Hepatocyte (in vitro differentiated cells): ENCODE measurements around the gene VPS52. TPM values are rescaled to one million over a fixed set of nuclear protein-coding genes. Genes with fewer than 3 reads are reported as not detected.
"Not testable (repeated sequence)": the region's sequence is repeated elsewhere in the genome, so short reads cannot be mapped to it uniquely, and the experiment has no call there.

Source experiments
- DNase-seq: peaks from one replicate; pipeline ENCODE4 v3.0.0-alpha.2; 2016; ENCODE audit warnings: low spot score
- H2AFZ ChIP-seq: fragments of 200-600 bp; sonication (generic); 2 replicates; pipeline ENCODE4 v1.6.0; 2016; ENCODE audit warnings: antibody characterized with exemption, mild to moderate bottlenecking
- H3K27ac ChIP-seq: fragments of 200-600 bp; sonication (generic); 2 replicates; pipeline ENCODE4 v1.5.1; 2016; ENCODE audit warnings: mild to moderate bottlenecking
- H3K27me3 ChIP-seq: fragments of 200-600 bp; sonication (generic); 2 replicates; pipeline ENCODE4 v1.6.1; 2016
- H3K36me3 ChIP-seq: fragments of 200-600 bp; sonication (generic); replicated peaks from 2 replicates; pipeline ENCODE4 v1.5.1; 2016; ENCODE audit warnings: low read depth; ENCODE audit not compliant: insufficient read depth
- H3K4me1 ChIP-seq: fragments of 200-600 bp; sonication (generic); 2 replicates; pipeline ENCODE4 v1.5.1; 2016; ENCODE audit warnings: mild to moderate bottlenecking, moderate library complexity; ENCODE audit not compliant: insufficient read depth
- H3K4me2 ChIP-seq: fragments of 200-600 bp; sonication (generic); 2 replicates; pipeline ENCODE4 v1.6.0; 2016
- H3K4me3 ChIP-seq: fragments of 200-600 bp; sonication (generic); 2 replicates; pipeline ENCODE4 v1.5.1; 2016; ENCODE audit warnings: mild to moderate bottlenecking
- H3K79me2 ChIP-seq: fragments of 200-600 bp; sonication (generic); 2 replicates; pipeline ENCODE4 v1.6.0; 2017; ENCODE audit warnings: mild to moderate bottlenecking
- H3K9me2 ChIP-seq: fragments of 200-600 bp; sonication (generic); replicated peaks from 2 replicates; pipeline ENCODE4 v1.6.0; 2017; ENCODE audit warnings: mild to moderate bottlenecking; ENCODE audit not compliant: insufficient read depth
- H3K9me3 ChIP-seq: fragments of 200-600 bp; sonication (generic); 2 replicates; pipeline ENCODE4 v1.5.1; 2016; ENCODE audit warnings: low read depth, mild to moderate bottlenecking
- H4K20me1 ChIP-seq: fragments of 200-600 bp; sonication (generic); 2 replicates; pipeline ENCODE4 v1.6.0; 2016; ENCODE audit warnings: mild to moderate bottlenecking; ENCODE audit not compliant: insufficient read depth, poor library complexity, severe bottlenecking
- CTCF ChIP-seq: fragments of 200-600 bp; sonication (generic); IDR thresholded peaks from 2 replicates; pipeline ENCODE4 v1.5.1; 2016; ENCODE audit warnings: antibody characterized with exemption, mild to moderate bottlenecking; ENCODE audit not compliant: poor library complexity
- EZH2 ChIP-seq: fragments of 200-600 bp; sonication (generic); IDR thresholded peaks from 2 replicates; pipeline ENCODE4 v1.6.1; 2016; ENCODE audit warnings: antibody characterized with exemption, mild to moderate bottlenecking, borderline replicate concordance
- EZH2phosphoT487 ChIP-seq: fragments of 200-600 bp; sonication (generic); IDR thresholded peaks from one replicate; pipeline ENCODE4 v1.6.1; 2018; ENCODE audit warnings: antibody characterized with exemption, mild to moderate bottlenecking, low read depth, moderate library complexity; ENCODE audit not compliant: unreplicated experiment, severe bottlenecking
- WGBS: methylation state at CpG from one replicate; pipeline ENCODE4 v1.1.6; 2016; ENCODE audit warnings: low lambda C conversion rate; ENCODE audit errors: missing lambda C conversion rate; 5-methylcytosine and 5-hydroxymethylcytosine counted together
- polyA plus RNA-seq: library from polyadenylated mRNA; unstranded; fragments of >200 nt; fragmentation: Nextera tagmentation; extraction: Ambion mirVana; gene quantifications from 2 replicates; pipeline ENCODE4 v1.2.1, GENCODE V29; 2016
- total RNA-seq: library from RNA; depleted of rRNA; stranded (reverse); fragments of >200 nt; gene quantifications from 2 replicates; pipeline ENCODE4 v1.2.3, GENCODE V29; 2014

The VPS52 gene
- total and polyA plus RNA-seq, 2 experiments from 2014 or later, result 42.5 to 43.2 TPM

GRCh38 chr6:33271117-33271467 is 584 bp downstream of the VPS52 start:
- peaks cover 4% of the 10 kb centered on the region for H3K36me3 ChIP-seq
- peaks cover 52% of the 10 kb centered on the region for H3K79me2 ChIP-seq
- WGBS, result 3% methylated on average over 7 of the region's 7 CpGs
- H2AFZ ChIP-seq, result peak overlapping the region; percentile 82
- no peak for TF ChIP-seq EZH2
- no peak for TF ChIP-seq CTCF
- no peak for TF ChIP-seq EZH2phosphoT487
- no peaks in the 10 kb centered on the region for H3K9me2 ChIP-seq
- no peak for DNase-seq
- H4K20me1 ChIP-seq, result peaks cover 22% of the 10 kb centered on the region
- no peaks in the 10 kb centered on the region for H3K27me3 ChIP-seq
- H3K4me2 ChIP-seq, result peak overlapping the region; percentile 96
- H3K4me3 ChIP-seq, result peak overlapping the region; percentile 64
- H3K4me1 ChIP-seq, result peaks cover 38% of the 10 kb centered on the region
- peak overlapping the region; percentile 98 for H3K27ac ChIP-seq
- H3K9me3 ChIP-seq, result no peaks in the 10 kb centered on the region

- Histone ChIP-seq H3K9me2 (no peaks in the 10 kb centered on the region), H3K27ac (no peak overlapping the region), H3K36me3 (no peaks in the 10 kb centered on the region), H4K20me1 (no peaks in the 10 kb centered on the region), H3K9me3 (no peaks in the 10 kb centered on the region), H2AFZ (no peak overlapping the region), H3K4me3 (no peak overlapping the region), H3K4me2 (no peak overlapping the region), H3K79me2 (no peaks in the 10 kb centered on the region), H3K27me3 (no peaks in the 10 kb centered on the region), H3K4me1 (no peaks in the 10 kb centered on the region)
- 82% methylated on average over 7 of the region's 7 CpGs for WGBS
- DNase-seq, result no peak
- TF ChIP-seq CTCF (no peak), EZH2 (no peak), EZH2phosphoT487 (no peak)
Measured at GRCh38 chr6:33264015-33264414, 7.7 kb downstream of the VPS52 start.

DNA sequence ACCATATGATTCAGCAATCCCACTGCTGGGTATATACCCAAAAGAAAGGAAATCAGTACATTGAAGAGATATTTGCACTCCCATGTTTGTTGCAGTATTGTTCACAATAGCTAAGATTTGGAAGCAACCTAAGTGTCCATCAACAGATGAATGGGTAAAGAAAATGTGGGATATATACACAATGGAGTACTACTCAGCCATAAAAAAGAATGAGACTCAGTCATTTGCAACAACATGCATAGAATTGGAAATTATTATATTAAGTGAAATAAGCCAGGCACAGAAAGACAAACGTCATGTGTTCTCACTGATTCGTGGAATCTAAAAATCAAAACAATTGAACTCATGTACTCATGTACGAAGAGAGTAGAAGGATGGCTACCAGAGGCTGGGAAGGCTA is 9.2 kb downstream of the VPS52 start:
- H3K27ac ChIP-seq, H3K9me2 ChIP-seq, H2AFZ ChIP-seq, DNase-seq, H3K4me2 ChIP-seq, H3K79me2 ChIP-seq, H4K20me1 ChIP-seq, H3K4me3 ChIP-seq, H3K4me1 ChIP-seq, H3K9me3 ChIP-seq, H3K36me3 ChIP-seq, H3K27me3 ChIP-seq: not testable (repeated sequence)
- 95% methylated on average over 3 of the region's 3 CpGs for WGBS

DNA sequence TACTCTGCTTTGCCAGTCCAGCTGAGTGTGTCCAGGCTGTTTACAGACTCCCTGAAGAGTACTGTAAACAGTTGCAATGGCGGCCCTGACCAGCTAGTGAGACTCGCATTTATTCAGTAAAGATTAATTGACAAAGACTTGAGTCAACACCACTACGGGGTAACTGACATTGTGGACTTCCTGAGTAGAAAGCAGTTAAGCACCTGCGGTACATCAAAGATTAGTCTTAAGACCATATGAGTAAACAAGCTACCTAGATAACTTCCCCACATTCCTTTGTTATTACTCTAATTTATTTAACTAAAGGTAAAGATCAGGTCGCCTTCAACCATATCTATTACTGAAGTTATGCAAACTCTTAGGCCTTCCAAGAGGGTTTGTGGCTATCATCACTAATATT is 12.6 kb downstream of the VPS52 start:
- Histone ChIP-seq H3K79me2 (no peaks in the 10 kb centered on the region), H3K4me3 (no peak overlapping the region), H2AFZ (no peak overlapping the region), H3K27ac (no peak overlapping the region), H3K4me1 (no peaks in the 10 kb centered on the region), H4K20me1 (no peaks in the 10 kb centered on the region), H3K4me2 (no peak overlapping the region), H3K9me2 (no peaks in the 10 kb centered on the region), H3K9me3 (no peaks in the 10 kb centered on the region), H3K27me3 (no peaks in the 10 kb centered on the region), H3K36me3 (no peaks in the 10 kb centered on the region)
- TF ChIP-seq EZH2 (no peak), CTCF (no peak), EZH2phosphoT487 (no peak)
- 71% methylated on average over 5 of the region's 5 CpGs for WGBS
- DNase-seq, result no peak
